B cell (primary cell): Measurements from ENCODE around the gene C16orf92. TPM values are rescaled to one million over a fixed set of nuclear protein-coding genes. Genes with fewer than 3 reads are reported as not detected.

Source experiments
- ATAC-seq: fragments of 200-7000 bp; cut with Tn5 transposase; one replicate; pipeline ENCODE4 v1.10.0; 2021; ENCODE audit warnings: low read depth, mild to moderate bottlenecking, moderate number of reproducible peaks, moderate library complexity
- CTCF ChIA-PET: fragments of 350-600 bp; sonication (Branson Sonifier 250); formaldehyde crosslinking; loops from one replicate; lab custom pipeline; 2021; ENCODE audit warnings: antibody characterized with exemption, inconsistent platforms; lab: Charles Lee
- POLR2A ChIA-PET: fragments of 350-600 bp; sonication (Branson Sonifier 250); formaldehyde crosslinking; loops from one replicate; lab custom pipeline; 2021; ENCODE audit warnings: antibody characterized with exemption; lab: Charles Lee
- DNase-seq: peaks from one replicate; pipeline ENCODE4 v3.0.0; 2013
- H2AFZ ChIP-seq: 2 replicates; pipeline ENCODE4 v1.6.1; 2012; ENCODE audit warnings: mild to moderate bottlenecking, low read depth, low read length; ENCODE audit not compliant: insufficient read depth, poor library complexity, severe bottlenecking
- H3K27ac ChIP-seq, 2 donors: 1 replicate in 1 of 2; 2 replicates in 1 of 2; pipeline ENCODE4 v1.5.1; 2012 to 2013; ENCODE audit warnings: low read length in 2 of 2, mild to moderate bottlenecking in 2 of 2, moderate library complexity in 1 of 2
- H3K27me3 ChIP-seq, 4 experiments: fragments of 200-600 bp in 1 of 4; sonication (generic) in 1 of 4; replicated peaks in 1 of 4; 1 replicate in 2 of 4; 2 replicates in 2 of 4; pipeline versions ENCODE4 v1.6.1 to v1.7.0; 2013 to 2016; ENCODE audit warnings: low read length in 3 of 4, mild to moderate bottlenecking in 2 of 4, mixed read lengths in 1 of 4, moderate library complexity in 1 of 4; ENCODE audit not compliant: insufficient read depth in 4 of 4, control insufficient read depth in 3 of 4; ENCODE audit errors: control extremely low read depth in 1 of 4
- H3K36me3 ChIP-seq, 2 experiments: replicated peaks in 1 of 2; 1 replicate in 1 of 2; 2 replicates in 1 of 2; pipeline versions ENCODE4 v1.6.1 to v1.7.1; 2013; ENCODE audit warnings: low read length in 1 of 2; ENCODE audit not compliant: insufficient read depth in 2 of 2, control insufficient read depth in 1 of 2; ENCODE audit errors: control extremely low read depth in 1 of 2, extremely low read depth in 1 of 2
- H3K4me1 ChIP-seq, 2 donors: fragments of 200-600 bp in 1 of 2; sonication (generic) in 1 of 2; 1 replicate in 1 of 2; 2 replicates in 1 of 2; pipeline versions ENCODE4 v1.5.1 to v1.6.1; 2013 to 2017; ENCODE audit warnings: low read length in 2 of 2; ENCODE audit not compliant: control insufficient read depth in 2 of 2, insufficient read depth in 2 of 2
- H3K4me2 ChIP-seq: replicated peaks from 2 replicates; pipeline ENCODE3; 2012; ENCODE audit warnings: mild to moderate bottlenecking, low read depth, low read length; ENCODE audit not compliant: poor library complexity, severe bottlenecking
- H3K4me3 ChIP-seq, 5 experiments: fragments of 200-600 bp in 1 of 5; sonication (generic) in 1 of 5; 1 replicate in 3 of 5; 2 replicates in 2 of 5; pipeline versions ENCODE4 v1.5.1 to v1.7.0; 2011 to 2016; ENCODE audit warnings: low read length in 4 of 5, mild to moderate bottlenecking in 4 of 5, low read depth in 2 of 5, control low read depth in 1 of 5, moderate library complexity in 1 of 5; ENCODE audit not compliant: insufficient read depth in 1 of 5; ENCODE audit errors: control extremely low read depth in 1 of 5, extremely low read depth in 1 of 5
- H3K79me2 ChIP-seq: fragments of 200-600 bp; sonication (generic); one replicate; pipeline ENCODE4 v1.6.0; 2016; ENCODE audit warnings: low read length; ENCODE audit not compliant: control insufficient read depth, insufficient read depth
- H3K9ac ChIP-seq: fragments of 200-600 bp; sonication (generic); 2 replicates; pipeline ENCODE4 v1.6.1; 2017; ENCODE audit warnings: mild to moderate bottlenecking, low read length, moderate library complexity
- H3K9me3 ChIP-seq, 3 donors: one replicate each; pipeline versions ENCODE4 v1.6.1 to v1.7.1; 2013; ENCODE audit warnings: low read length in 2 of 3; ENCODE audit not compliant: control insufficient read depth in 2 of 3, insufficient read depth in 1 of 3; ENCODE audit errors: control extremely low read depth in 1 of 3
- H4K20me1 ChIP-seq: 2 replicates; pipeline ENCODE4 v1.6.0; 2012; ENCODE audit warnings: mild to moderate bottlenecking, low read length; ENCODE audit not compliant: insufficient read depth, control insufficient read depth, poor library complexity, severe bottlenecking
- H3K27ac Mint-ChIP-seq: one replicate; pipeline ENCODE4 v1.8.0; 2021; ENCODE audit warnings: mixed read lengths
- H3K27me3 Mint-ChIP-seq: one replicate; pipeline ENCODE4 v1.8.0; 2021; ENCODE audit warnings: mixed read lengths
- H3K4me1 Mint-ChIP-seq: one replicate; pipeline ENCODE4 v1.8.0; 2021; ENCODE audit warnings: mixed read lengths
- H3K4me3 Mint-ChIP-seq: one replicate; pipeline ENCODE4 v1.8.0; 2021; ENCODE audit warnings: mixed read lengths
- H3K9me3 Mint-ChIP-seq: one replicate; pipeline ENCODE4 v1.8.0; 2022; ENCODE audit warnings: mixed read lengths; ENCODE audit not compliant: insufficient read depth
- EZH2 ChIP-seq: IDR thresholded peaks from 2 replicates; pipeline ENCODE4 v1.6.1; 2012; ENCODE audit warnings: borderline replicate concordance, low read depth, mild to moderate bottlenecking, moderate library complexity, low read length; ENCODE audit not compliant: insufficient read depth, poor library complexity, severe bottlenecking
- WGBS: methylation state at CpG from one replicate; pipeline ENCODE4 v1.1.5; 2013; ENCODE audit warnings: missing lambda C conversion rate; ENCODE audit not compliant: insufficient coverage; 5-methylcytosine and 5-hydroxymethylcytosine counted together
- intact Hi-C: fragments of 100-400 bp; cut with micrococcal nuclease; formaldehyde crosslinking; loops from one replicate; pipeline ENCODE4 v1.10.0; 2022
- polyA plus RNA-seq: library from polyadenylated mRNA; depleted of rRNA; stranded (reverse); fragments of >200 nt; gene quantifications from 2 replicates; pipeline ENCODE4 v1.2.3, GENCODE V29; 2012
- total RNA-seq, 2 donors: library from RNA; stranded (reverse); fragments of 120-200 nt in 1 of 2; gene quantifications; 1 replicate in 1 of 2; 2 replicates in 1 of 2; pipeline versions ENCODE4 v1.2.3 to v1.2.4, GENCODE V29; 2013 to 2022
- TF ChIP-seq, protein P1 (sequence below): fragments of 200-600 bp; IDR thresholded peaks from one replicate; pipeline ENCODE4 v1.8.0; 2022; ENCODE audit warnings: antibody characterized with exemption, mild to moderate bottlenecking

C16orf92 gene
- total and polyA plus RNA-seq, 2 donors (not counting 1 experiment from before 2014, with no cell fraction given), result not detected

DNA sequence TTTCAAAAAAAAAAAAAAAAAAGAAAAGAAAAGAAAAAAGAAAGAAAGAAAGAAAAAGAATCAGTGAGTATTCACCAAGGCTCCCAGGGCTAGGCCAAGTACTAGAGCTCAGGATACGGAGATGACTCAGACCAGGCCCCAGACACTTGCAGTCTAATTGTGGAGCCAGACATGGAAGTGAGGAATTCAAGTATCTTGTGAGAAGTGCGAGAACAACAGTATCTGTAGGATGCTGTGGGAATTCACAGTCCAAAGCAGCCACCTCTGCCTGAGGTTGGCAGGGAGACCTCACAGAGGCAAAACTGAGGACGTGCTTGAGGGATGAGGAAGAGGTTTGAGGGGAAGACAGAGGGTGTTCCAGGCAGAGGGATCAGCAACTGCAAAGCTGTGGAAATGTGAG is 28.5 kb downstream of the C16orf92 start:
- TF ChIP-seq, protein P1, sequence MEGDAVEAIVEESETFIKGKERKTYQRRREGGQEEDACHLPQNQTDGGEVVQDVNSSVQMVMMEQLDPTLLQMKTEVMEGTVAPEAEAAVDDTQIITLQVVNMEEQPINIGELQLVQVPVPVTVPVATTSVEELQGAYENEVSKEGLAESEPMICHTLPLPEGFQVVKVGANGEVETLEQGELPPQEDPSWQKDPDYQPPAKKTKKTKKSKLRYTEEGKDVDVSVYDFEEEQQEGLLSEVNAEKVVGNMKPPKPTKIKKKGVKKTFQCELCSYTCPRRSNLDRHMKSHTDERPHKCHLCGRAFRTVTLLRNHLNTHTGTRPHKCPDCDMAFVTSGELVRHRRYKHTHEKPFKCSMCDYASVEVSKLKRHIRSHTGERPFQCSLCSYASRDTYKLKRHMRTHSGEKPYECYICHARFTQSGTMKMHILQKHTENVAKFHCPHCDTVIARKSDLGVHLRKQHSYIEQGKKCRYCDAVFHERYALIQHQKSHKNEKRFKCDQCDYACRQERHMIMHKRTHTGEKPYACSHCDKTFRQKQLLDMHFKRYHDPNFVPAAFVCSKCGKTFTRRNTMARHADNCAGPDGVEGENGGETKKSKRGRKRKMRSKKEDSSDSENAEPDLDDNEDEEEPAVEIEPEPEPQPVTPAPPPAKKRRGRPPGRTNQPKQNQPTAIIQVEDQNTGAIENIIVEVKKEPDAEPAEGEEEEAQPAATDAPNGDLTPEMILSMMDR, result no peak
- no peak for TF ChIP-seq EZH2
- peaks cover 3% of the 10 kb centered on the region for H3K79me2 ChIP-seq
- H3K4me3 ChIP-seq, result no peak overlapping the region
- H4K20me1 ChIP-seq, result no peaks in the 10 kb centered on the region
- no peaks in the 10 kb centered on the region for H3K36me3 ChIP-seq
- H3K27ac ChIP-seq, result no peak overlapping the region
- POLR2A ChIA-PET, result interaction anchor here (0.7 to 1.1 kb wide), 2 partner anchors 14 to 41 kb away, joined by 4 to 6 read pairs; partner anchors contain the start of gene ALDOA
- no peak overlapping the region for H2AFZ ChIP-seq
- no peak overlapping the region for H3K9ac ChIP-seq
- peaks cover 5 to 12% of the 10 kb centered on the region in 2 donors for H3K4me1 ChIP-seq
- intact Hi-C loops, result no loop called here
- H3K4me2 ChIP-seq, result no peak overlapping the region
- no peaks in the 10 kb centered on the region for H3K9me3 Mint-ChIP-seq
- ATAC-seq (no peak), DNase-seq (no peak)
- peaks cover 0 to 3% (median 0%) of the 10 kb centered on the region in 4 experiments for H3K27me3 ChIP-seq
- H3K9me3 ChIP-seq, result no peaks in the 10 kb centered on the region
- H3K4me1 Mint-ChIP-seq, result peaks cover 13% of the 10 kb centered on the region
- WGBS, result 94% methylated on average over 3 of the region's 3 CpGs
- no peaks in the 10 kb centered on the region for H3K27me3 Mint-ChIP-seq
- CTCF ChIA-PET, result interaction anchor here (0.5 to 0.7 kb wide), 2 partner anchors 91 to 856 kb away, joined by 3 to 4 read pairs; no protein-coding TSS in a partner anchor
- peak overlapping the region; percentile 56 for H3K27ac Mint-ChIP-seq
- H3K4me3 Mint-ChIP-seq, result peak overlapping the region; percentile 71

DNA sequence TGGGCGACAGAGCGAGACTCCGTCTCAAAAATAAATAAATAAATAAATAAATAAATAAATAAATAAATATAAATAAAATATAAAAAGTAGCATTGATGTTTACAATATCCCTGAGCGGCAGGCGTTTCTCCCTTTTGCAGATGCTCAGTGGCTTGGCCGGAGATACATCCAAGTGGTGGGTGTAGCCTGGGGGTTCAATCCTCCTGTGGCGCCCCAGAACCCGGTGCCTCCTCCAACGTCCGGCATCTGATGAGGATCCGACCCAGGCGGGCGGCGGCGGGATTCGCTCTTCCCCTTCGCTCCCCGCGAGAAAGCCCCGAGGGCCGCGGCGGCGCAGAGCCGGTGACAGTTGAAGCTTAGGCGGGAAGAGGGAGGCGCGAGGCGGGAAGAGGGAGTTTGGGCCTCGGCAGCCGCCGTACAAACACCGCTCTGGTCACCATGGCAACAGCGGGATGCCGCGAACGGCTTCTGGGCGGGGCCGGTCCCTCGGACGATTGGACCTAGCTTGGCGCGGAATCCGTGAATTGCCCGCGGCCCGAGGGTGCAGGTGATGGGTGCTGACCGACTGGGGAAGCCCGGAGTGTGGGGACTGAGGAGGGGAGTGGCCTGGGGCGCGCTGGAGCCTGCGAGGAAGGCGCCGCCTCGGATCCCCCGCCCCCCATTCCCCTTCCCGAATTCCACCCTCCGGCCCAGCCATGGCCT is 29.8 kb downstream of the C16orf92 start:
- H3K27me3 ChIP-seq, result peaks cover 0 to 3% (median 0%) of the 10 kb centered on the region in 4 experiments
- ChIA-PET CTCF (interaction anchor here (0.7 to 1.7 kb wide), 4 partner anchors 13 to 90 kb away, joined by 3 to 5 read pairs (median 4); partner anchors contain the start of gene ALDOA), POLR2A (interaction anchor here (1.0 kb wide), 1 partner anchor 13 kb away, joined by 8 read pairs; the partner anchor contains the start of gene ALDOA)
- H3K4me3 Mint-ChIP-seq, result peak overlapping the region; percentile 87
- H3K27ac Mint-ChIP-seq, result peak overlapping the region; percentile 82
- intact Hi-C loops, result loop anchor here (1.0 kb wide), 3 partner anchors 12 to 190 kb away; partner anchors contain the start of genes ALDOA and CDIPT
- peak overlapping the region; percentile 68 for H3K9ac ChIP-seq
- no peaks in the 10 kb centered on the region for H4K20me1 ChIP-seq
- H2AFZ ChIP-seq, result peak overlapping the region; percentile 83
- peak overlapping the region; percentile 97 for H3K4me2 ChIP-seq
- no peaks in the 10 kb centered on the region for H3K27me3 Mint-ChIP-seq
- H3K4me1 ChIP-seq, result peaks cover 5 to 12% of the 10 kb centered on the region in 2 donors
- H3K79me2 ChIP-seq, result peaks cover 3% of the 10 kb centered on the region
- peaks cover 13% of the 10 kb centered on the region for H3K4me1 Mint-ChIP-seq
- H3K36me3 ChIP-seq, result no peaks in the 10 kb centered on the region
- H3K4me3 ChIP-seq, result peak overlapping the region; percentile 9 to 70 (median 63)
- H3K9me3 ChIP-seq, result no peaks in the 10 kb centered on the region
- ATAC-seq (peak; percentile 87), DNase-seq (peak; percentile 92)
- no peak for TF ChIP-seq EZH2
- TF ChIP-seq, protein P1, result no peak
- peak overlapping the region in 1 of 2 donors; percentile 5 for H3K27ac ChIP-seq
- H3K9me3 Mint-ChIP-seq, result no peaks in the 10 kb centered on the region
- under 1% methylated on average over 44 of the region's 58 CpGs for WGBS
